ENCODE results near the gene TSGA10IP. TPM values are rescaled to one million over a fixed set of nuclear protein-coding genes. Genes with fewer than 3 reads are reported as not detected.

Gene TSGA10IP
- polyA plus RNA-seq, 1 donor (not counting 4 experiments of a cell fraction or from before 2014, with no cell fraction given): not detected

DNA sequence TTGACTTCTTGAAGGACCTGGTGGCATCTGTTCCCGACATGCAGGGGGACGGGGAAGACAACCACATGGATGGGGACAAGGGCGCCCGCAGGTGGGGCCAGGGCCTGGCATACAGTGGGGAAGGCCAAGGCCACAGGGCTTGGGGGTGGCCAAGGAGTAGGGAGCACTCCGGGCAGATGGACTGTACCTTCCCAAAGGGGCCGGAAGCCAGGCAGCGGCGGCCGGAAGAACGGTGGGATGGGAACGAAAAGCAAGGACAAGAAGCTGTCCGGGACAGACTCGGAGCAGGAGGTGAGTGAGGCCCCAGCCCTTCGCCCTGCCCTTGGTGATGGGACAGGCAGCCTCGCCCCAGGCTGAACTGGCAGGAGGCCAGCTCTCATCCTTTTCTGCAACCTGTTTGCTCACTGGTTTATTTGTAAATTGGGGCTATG lies 24.9 kb upstream of the TSGA10IP start:
- no peak overlapping the region for H2AFZ ChIP-seq (ENCODE audit: control insufficient read depth, low read length)
- H3K9ac ChIP-seq (ENCODE audit: control insufficient read depth, extremely low read depth, insufficient read depth, low read length): peak overlapping the region; percentile 80
- peak overlapping the region; percentile 77 to 92 (median 80) for H3K4me3 ChIP-seq (ENCODE audit: control insufficient read depth in 2 of 3, extremely low read depth in 1 of 3, insufficient read depth in 2 of 3, low read depth in 1 of 3, low read length in 3 of 3)
- FAIRE-seq: no peak
- dilution Hi-C loops (cut with MboI; ENCODE audit: extremely low pct_ligation_motif_present, low sequenced_read_pairs): no loop called here
- peaks cover 46% of the 10 kb centered on the region for H3K4me1 ChIP-seq (ENCODE audit: control insufficient read depth, extremely low read depth, insufficient read depth, low read length)
- peaks cover 6 to 23% of the 10 kb centered on the region in 2 experiments for H3K36me3 ChIP-seq (ENCODE audit: control insufficient read depth in 2 of 2, extremely low read depth in 1 of 2, insufficient read depth in 2 of 2, low read length in 2 of 2)
- peaks cover 43% of the 10 kb centered on the region for H3K79me2 ChIP-seq (ENCODE audit: control insufficient read depth, insufficient read depth, low read length)
- H3K9me3 ChIP-seq (ENCODE audit: control insufficient read depth, low read depth, low read length): no peaks in the 10 kb centered on the region
- no peaks in the 10 kb centered on the region for H4K20me1 ChIP-seq (ENCODE audit: control insufficient read depth, extremely low read depth, insufficient read depth, low read length)
- no peak for DNase-seq (ENCODE audit: low read depth, low spot score)
- no peaks in the 10 kb centered on the region for H3K9me1 ChIP-seq (ENCODE audit: control insufficient read depth, extremely low read depth, insufficient read depth, low read length)
- H3K4me2 ChIP-seq (ENCODE audit: control insufficient read depth, extremely low read depth, insufficient read depth, low read depth, low read length): peak overlapping the region; percentile 95
- TF ChIP-seq EZH2 (IDR thresholded peaks at IDR 0.05; ENCODE audit: low read length): no peak
- TF ChIP-seq, protein P1, sequence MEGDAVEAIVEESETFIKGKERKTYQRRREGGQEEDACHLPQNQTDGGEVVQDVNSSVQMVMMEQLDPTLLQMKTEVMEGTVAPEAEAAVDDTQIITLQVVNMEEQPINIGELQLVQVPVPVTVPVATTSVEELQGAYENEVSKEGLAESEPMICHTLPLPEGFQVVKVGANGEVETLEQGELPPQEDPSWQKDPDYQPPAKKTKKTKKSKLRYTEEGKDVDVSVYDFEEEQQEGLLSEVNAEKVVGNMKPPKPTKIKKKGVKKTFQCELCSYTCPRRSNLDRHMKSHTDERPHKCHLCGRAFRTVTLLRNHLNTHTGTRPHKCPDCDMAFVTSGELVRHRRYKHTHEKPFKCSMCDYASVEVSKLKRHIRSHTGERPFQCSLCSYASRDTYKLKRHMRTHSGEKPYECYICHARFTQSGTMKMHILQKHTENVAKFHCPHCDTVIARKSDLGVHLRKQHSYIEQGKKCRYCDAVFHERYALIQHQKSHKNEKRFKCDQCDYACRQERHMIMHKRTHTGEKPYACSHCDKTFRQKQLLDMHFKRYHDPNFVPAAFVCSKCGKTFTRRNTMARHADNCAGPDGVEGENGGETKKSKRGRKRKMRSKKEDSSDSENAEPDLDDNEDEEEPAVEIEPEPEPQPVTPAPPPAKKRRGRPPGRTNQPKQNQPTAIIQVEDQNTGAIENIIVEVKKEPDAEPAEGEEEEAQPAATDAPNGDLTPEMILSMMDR (optimal IDR thresholded peaks at IDR 0.05 in 1 of 3, IDR thresholded peaks at IDR 0.05 in 1 of 3, conservative IDR thresholded peaks at IDR 0.05 in 1 of 3; ENCODE audit: extremely low read depth in 1 of 3, insufficient read depth in 2 of 3, low read length in 3 of 3): no peak
- no peaks in the 10 kb centered on the region for H3K27me3 ChIP-seq (ENCODE audit: control insufficient read depth, extremely low read depth, insufficient read depth, low read length)
- H3K27ac ChIP-seq (ENCODE audit: control insufficient read depth, insufficient read depth, low read length): peak overlapping the region; percentile 61

DNA sequence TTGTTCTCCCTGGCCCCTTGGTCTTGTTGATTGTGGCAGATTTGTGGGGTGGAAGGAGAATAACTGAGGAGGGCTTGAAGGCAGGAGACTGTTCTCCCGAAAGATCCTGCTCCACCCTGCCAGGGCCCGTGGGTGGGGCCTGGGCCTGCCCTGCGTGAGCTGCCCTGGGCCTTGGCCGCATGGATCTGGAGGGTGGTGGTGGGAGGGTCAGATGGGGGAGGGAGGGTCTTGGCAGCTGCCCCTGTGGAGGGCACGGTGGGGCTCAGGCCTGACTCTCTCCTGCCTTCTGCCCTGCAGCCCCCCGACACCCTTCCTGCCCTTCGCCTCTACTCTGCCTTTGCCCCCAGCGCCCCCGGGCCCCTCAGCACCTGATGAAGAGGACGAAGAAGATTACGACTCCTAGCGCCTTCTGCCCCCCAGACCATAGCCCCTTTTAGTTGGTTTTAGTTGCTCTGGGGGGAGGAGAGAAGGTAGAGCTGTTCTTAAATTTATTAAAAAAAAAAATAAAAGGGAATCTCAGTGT lies 24.2 kb upstream of the TSGA10IP start:
- Histone ChIP-seq H3K79me2 (ENCODE audit: control insufficient read depth, insufficient read depth, low read length) (peaks cover 42% of the 10 kb centered on the region), H3K4me3 (ENCODE audit: control insufficient read depth in 2 of 3, extremely low read depth in 1 of 3, insufficient read depth in 2 of 3, low read depth in 1 of 3, low read length in 3 of 3) (peak overlapping the region; percentile 77 to 92 (median 80)), H3K9me3 (ENCODE audit: control insufficient read depth, low read depth, low read length) (no peaks in the 10 kb centered on the region), H3K4me1 (ENCODE audit: control insufficient read depth, extremely low read depth, insufficient read depth, low read length) (peaks cover 40% of the 10 kb centered on the region), H3K27ac (ENCODE audit: control insufficient read depth, insufficient read depth, low read length) (peak overlapping the region; percentile 31), H3K36me3 (ENCODE audit: control insufficient read depth in 2 of 2, extremely low read depth in 1 of 2, insufficient read depth in 2 of 2, low read length in 2 of 2) (peaks cover 8 to 23% of the 10 kb centered on the region in 2 experiments), H2AFZ (ENCODE audit: control insufficient read depth, low read length) (no peak overlapping the region), H3K9me1 (ENCODE audit: control insufficient read depth, extremely low read depth, insufficient read depth, low read length) (no peaks in the 10 kb centered on the region), H4K20me1 (ENCODE audit: control insufficient read depth, extremely low read depth, insufficient read depth, low read length) (no peaks in the 10 kb centered on the region), H3K27me3 (ENCODE audit: control insufficient read depth, extremely low read depth, insufficient read depth, low read length) (no peaks in the 10 kb centered on the region), H3K4me2 (ENCODE audit: control insufficient read depth, extremely low read depth, insufficient read depth, low read depth, low read length) (peak overlapping the region; percentile 95), H3K9ac (ENCODE audit: control insufficient read depth, extremely low read depth, insufficient read depth, low read length) (peak overlapping the region; percentile 80)
- FAIRE-seq (no peak), DNase-seq (ENCODE audit: low read depth, low spot score) (no peak)
- TF ChIP-seq EZH2 (IDR thresholded peaks at IDR 0.05; ENCODE audit: low read length): no peak
- TF ChIP-seq, protein P1 (optimal IDR thresholded peaks at IDR 0.05 in 1 of 3, IDR thresholded peaks at IDR 0.05 in 1 of 3, conservative IDR thresholded peaks at IDR 0.05 in 1 of 3; ENCODE audit: extremely low read depth in 1 of 3, insufficient read depth in 2 of 3, low read length in 3 of 3): no peak
- dilution Hi-C loops (cut with MboI; ENCODE audit: extremely low pct_ligation_motif_present, low sequenced_read_pairs): no loop called here

Data from keratinocyte (primary cell).